Measurements from ENCODE around the gene HS6ST1. TPM values are rescaled to one million over a fixed set of nuclear protein-coding genes. Genes with fewer than 3 reads are reported as not detected.
A peak's percentile ranks its signal among the peaks of the same experiment; 100 is the strongest.

HS6ST1 gene
- total RNA-seq, 1 donor from 2014 or later = 21.8 TPM

DNA sequence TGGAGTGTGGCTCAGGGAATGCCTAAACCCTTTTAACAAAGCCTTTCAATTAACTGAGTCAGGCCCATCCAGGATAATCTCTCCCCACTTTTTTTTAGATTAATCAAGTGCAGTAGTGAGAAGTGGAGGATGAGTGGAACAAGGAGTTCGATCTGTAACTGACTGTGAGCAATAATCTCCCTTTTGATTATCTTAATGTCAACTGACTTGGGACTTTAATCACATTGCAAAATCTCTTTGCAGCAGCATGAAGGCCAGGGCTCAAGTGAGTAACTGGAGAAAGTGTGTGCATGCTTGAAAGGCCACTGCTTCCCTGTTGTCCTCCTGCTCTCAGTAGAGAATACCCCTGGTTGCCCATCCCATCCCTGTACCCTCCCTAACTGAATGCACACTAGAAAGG lies 32.1 kb upstream of the HS6ST1 start:
- no peak for DNase-seq (ENCODE audit: low spot score)
- ATAC-seq = no peak

- DNase-seq (ENCODE audit: low spot score) (no peak), ATAC-seq (no peak)
These were observed 30.0 kb upstream of the HS6ST1 start for GRCh38 chr2:128348701-128349100.

DNA sequence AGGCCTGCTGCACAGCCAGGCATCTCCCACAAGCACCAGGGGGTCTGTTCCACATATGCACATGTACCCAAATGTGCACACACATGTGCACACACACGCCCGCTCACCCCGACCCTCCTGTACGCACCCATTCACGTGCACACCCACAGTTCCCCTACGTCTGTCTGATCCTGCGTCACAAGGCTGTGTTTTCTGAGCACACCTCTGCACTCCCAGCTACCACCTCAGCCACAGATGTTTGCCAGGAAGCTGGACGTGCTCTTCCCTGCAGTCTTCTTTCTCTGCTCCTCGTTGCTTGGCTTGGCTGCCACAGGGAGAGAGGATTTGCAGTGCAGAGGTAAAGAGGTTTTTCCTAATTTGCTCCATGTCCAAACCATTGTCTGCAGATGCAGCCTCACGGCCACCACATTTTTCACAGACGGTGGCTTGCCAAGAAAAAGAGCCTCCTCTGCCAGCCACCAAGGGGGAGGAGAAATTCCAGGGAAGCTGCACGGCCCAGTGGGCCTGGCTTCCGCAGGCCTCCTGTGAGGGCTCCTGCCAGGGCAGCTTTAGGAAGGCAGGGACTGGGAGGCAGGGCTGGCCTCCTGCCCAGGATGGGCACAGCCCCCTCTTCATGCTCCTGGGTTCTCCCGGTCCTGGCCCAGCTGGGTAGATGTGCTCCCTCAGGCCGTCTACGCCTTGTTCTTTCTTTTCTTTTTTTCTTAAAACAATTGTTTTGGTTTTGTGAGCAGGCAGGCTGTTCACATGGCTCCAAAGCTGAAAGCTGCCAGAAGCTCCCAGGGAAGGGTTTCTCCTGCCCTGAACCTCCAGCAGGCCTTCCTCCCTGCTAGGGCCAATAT lies 29.3 kb upstream of the HS6ST1 start:
- ATAC-seq = peak; percentile 66
- DNase-seq (ENCODE audit: low spot score) = peak; percentile 46

DNA sequence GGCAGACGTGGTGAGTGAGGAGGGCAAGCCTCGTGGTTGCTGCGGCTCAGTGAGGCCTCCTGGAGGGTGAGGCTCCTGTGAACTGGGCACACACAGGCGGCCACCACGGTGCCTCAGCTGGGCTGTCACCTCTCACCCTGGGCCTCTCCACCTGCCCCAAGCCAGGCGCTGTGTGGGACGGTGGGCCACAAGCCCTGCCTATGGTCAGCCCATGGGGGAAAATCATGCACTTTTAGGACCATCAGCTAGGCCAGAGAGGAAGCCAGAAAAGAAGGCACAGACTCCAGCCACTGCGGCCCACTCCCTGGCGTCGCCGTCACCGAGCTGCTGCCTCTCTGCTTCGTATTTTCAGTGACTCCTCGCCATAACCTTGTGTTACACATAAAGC lies 28.5 kb upstream of the HS6ST1 start:
- no peak for DNase-seq (ENCODE audit: low spot score)

GRCh38 chr2:128346291-128347170 lies 27.9 kb upstream of the HS6ST1 start:
- no peak for DNase-seq (ENCODE audit: low spot score)
- ATAC-seq = no peak

More for the DNA sequence above, 28.5 kb upstream of the HS6ST1 start:
- ATAC-seq = no peak

- no peak for ATAC-seq
- no peak for DNase-seq (ENCODE audit: low spot score)
These were observed 26.9 kb upstream of the HS6ST1 start for GRCh38 chr2:128345436-128346165.

GRCh38 chr2:128344101-128344500 lies 25.4 kb upstream of the HS6ST1 start:
- ATAC-seq (no peak), DNase-seq (ENCODE audit: low spot score) (no peak)

GRCh38 chr2:128343459-128343858 lies 24.8 kb upstream of the HS6ST1 start:
- ATAC-seq (no peak), DNase-seq (ENCODE audit: low spot score) (no peak)

DNA sequence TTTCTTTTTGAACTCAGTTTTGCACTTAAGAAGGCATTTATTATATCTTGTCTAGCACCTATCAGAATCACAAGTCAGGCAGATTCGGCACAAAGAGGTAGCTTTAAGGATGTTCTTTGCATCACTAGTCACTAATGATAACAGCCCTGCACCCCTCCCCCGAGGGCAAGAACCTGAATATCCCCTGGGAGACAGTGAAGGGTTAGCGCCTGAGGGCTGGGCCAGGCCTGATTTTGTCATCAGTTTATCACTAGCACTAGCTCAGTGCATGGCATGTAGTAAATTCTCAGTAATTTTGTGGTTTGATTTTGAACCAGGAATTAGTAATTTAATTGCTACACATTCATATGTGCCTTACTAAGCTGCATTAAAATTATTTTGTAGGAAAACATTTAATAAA lies 23.9 kb upstream of the HS6ST1 start:
- DNase-seq (ENCODE audit: low spot score) = no peak
- no peak for ATAC-seq

DNA sequence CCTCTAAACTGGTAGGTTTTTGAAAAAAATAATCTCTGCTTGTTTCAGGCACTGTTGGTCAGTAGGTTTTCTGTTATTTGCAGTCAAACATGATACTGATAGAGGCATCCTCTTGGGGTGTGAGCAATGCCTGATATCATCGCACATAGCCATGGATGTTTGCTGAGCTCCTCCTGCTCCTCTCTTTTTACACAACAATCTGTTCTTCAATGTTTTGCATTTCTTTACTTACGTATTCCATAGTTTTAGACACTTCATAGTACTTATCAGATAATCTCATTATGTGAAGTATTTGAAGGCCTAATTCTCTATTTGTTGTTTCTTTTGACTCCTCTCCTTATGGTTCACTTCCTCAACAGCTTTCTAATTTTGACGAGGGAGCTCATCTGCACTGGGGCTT lies 23.0 kb upstream of the HS6ST1 start:
- ATAC-seq (no peak), DNase-seq (ENCODE audit: low spot score) (no peak)

- DNase-seq (ENCODE audit: low spot score) (no peak), ATAC-seq (no peak)
These were observed 13.5 kb upstream of the HS6ST1 start for GRCh38 chr2:128332091-128332634.

- DNase-seq (ENCODE audit: low spot score) (no peak), ATAC-seq (no peak)
These were observed 11.9 kb upstream of the HS6ST1 start for GRCh38 chr2:128330583-128330982.

DNA sequence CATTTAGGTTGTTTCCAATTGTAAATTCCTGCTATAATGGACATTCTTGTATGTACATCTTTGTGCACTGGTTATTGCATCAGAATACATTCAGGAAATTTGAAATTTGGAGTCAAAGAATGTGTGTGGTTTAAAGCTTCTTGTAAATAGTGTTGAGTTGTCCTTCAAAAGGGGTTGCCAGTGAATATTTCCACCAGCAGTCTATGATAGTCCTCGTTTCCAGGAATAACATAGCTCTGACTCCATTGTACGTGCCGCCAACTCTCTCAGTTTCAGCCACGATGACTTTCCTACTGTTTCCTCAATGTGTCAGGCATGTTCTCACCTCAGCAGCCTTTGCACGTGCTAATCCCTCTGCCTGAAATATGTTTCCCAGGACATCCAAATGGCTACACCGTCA lies 10.9 kb upstream of the HS6ST1 start:
- no peak for DNase-seq (ENCODE audit: low spot score)
- ATAC-seq = no peak

GRCh38 chr2:128327180-128327964 lies 8.7 kb upstream of the HS6ST1 start:
- no peak for ATAC-seq

DNA sequence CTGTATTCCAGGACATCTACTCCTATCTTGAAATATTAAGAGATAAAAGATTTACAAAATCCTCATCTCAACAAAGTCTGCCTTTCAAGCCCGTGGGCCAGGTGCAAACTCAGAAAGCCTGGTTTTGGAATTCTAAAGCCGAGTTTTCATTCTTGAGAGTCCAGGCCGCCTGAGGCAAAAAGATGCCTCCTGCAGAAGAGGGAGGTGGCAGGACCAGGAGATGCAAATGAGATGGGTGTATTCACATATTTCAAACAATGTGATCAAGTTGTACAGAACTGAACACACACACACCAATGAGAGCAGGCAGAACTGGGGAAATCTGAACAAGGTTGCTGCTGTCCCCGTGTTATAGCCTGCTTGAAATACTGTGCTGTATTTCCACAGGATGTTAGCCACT lies 7.7 kb upstream of the HS6ST1 start:
- no peak for ATAC-seq
- no peak for DNase-seq (ENCODE audit: low spot score)

More at GRCh38 chr2:128327180-128327964, 8.7 kb upstream of the HS6ST1 start:
- no peak for DNase-seq (ENCODE audit: low spot score)

DNA sequence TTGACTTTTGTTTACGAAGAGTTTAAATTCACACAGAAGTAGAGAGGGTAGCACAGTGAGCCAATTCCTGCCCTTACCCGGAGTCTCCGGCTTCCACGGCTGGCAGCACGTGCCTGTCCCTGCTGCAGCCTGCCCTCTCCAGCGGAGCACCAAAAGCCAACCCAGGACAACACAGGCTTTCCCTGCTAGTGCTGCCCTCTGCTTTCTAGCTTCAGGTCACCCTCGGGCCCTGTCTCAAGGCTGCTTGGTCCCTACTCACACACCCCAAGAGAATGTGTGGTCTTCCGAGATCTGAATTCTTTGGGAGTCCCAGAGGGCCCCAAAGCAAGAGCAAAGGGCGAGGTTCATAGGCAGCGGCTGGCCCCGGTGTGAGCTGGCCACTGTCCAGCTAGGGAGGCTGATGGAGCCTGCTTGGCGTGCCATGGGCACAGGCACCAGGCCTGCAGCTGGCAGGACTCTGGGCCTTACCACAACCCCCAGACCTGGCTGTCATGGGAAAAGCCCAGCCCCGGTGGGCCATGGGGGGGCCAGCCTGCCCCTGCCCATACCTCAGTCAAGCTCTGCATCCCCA lies 7.0 kb upstream of the HS6ST1 start:
- DNase-seq (ENCODE audit: low spot score) = peak; percentile 84

DNA sequence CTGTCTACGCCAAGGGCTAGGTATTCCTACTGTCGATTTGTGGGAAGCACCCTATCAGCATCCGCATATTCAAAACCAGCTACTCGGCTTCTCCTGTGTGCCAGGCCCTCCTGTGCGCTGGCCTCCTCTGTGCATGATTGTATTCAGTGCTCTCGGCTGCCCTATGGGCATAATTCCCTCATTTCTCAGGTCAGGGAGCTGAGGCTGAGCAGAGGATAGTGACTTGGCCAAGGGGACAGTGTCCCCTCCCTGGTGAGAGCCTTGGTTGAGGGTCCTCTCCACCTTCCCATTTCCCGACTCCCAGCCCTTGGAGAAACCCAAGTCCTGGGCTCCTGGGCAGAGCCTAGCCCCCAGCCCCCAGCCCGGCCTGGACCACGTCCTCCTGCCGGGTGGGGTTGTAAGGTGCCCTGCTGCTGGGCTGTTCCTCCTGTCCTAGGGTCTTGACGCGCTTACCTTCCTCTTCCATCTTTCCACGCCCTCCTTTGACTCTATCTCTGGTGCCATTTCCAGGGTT lies 6.3 kb upstream of the HS6ST1 start:
- ATAC-seq (no peak), DNase-seq (ENCODE audit: low spot score) (no peak)

More for the DNA sequence above, 7.0 kb upstream of the HS6ST1 start:
- peak; percentile 78 for ATAC-seq

- no peak for DNase-seq (ENCODE audit: low spot score)
- no peak for ATAC-seq
These were observed 5.6 kb upstream of the HS6ST1 start for GRCh38 chr2:128324008-128324896.

DNA sequence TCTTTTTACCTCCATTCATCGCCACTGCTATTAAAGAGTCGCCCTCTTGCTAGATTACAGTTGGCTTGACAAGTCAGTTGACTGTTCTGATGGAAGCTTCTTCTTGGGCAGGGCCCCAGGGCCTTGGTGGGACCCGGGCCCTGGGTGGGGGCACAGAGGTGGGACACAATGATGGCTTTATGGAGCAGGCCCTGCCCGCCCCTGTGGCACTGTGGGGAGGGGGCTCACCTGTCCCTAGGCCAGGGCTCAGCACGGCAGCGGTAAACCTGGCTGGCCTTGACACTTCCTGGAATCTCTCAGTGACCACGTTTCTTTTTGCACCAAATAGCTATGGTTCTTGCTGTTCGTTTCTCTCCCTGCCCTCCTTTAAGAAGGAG lies 4.9 kb upstream of the HS6ST1 start:
- no peak for DNase-seq (ENCODE audit: low spot score)

More for the DNA sequence above, 4.9 kb upstream of the HS6ST1 start:
- ATAC-seq = no peak
